22Rv1 (cell line): ENCODE measurements around the gene FAT2.

Experiments used
- CTCF ChIP-seq: fragments of 450-650 bp; IDR thresholded peaks from 2 replicates; pipeline ENCODE4 v1.5.1; 2017; ENCODE audit warnings: mild to moderate bottlenecking
- ZFX ChIP-seq: fragments of 450-650 bp; IDR thresholded peaks from 2 replicates; pipeline ENCODE4 v1.6.1; 2017; ENCODE audit warnings: antibody characterized with exemption, borderline replicate concordance

- TF ChIP-seq CTCF (no peak), ZFX (no peak)
Observed at GRCh38 chr5:151632524-151632923, 41.4 kb upstream of the FAT2 start.
